Erythroblast (primary cell): ENCODE measurements around the gene IQCM.

Experiments
- GATA1 ChIP-seq: IDR thresholded peaks from 2 replicates; pipeline ENCODE4 v1.6.1; 2011; ENCODE audit warnings: low read depth, mild to moderate bottlenecking, control low read depth, low read length, moderate library complexity
- POLR2A ChIP-seq: IDR thresholded peaks from 2 replicates; pipeline ENCODE4 v1.6.1; 2011; ENCODE audit warnings: mild to moderate bottlenecking, low read length

- no peak for TF ChIP-seq POLR2A
- TF ChIP-seq GATA1, result no peak
Observed at GRCh38 chr4:149791851-149792250, 23.8 kb downstream of the IQCM start.
